HG03280 (cell line): ENCODE measurements around the gene IL17RC.

ENCODE experiments used
- ATAC-seq: cut with Tn5 transposase; IDR thresholded peaks from one replicate; pipeline ENCODE4 v1.9.1; 2021; ENCODE audit warnings: mild to moderate bottlenecking, moderate library complexity; ENCODE audit not compliant: unreplicated experiment

IL17RC gene

GRCh38 chr3:9976721-9977709 lies 60.1 kb downstream of the IL17RC start:
- no peak for ATAC-seq

GRCh38 chr3:9978710-9979305 lies 61.9 kb downstream of the IL17RC start:
- no peak for ATAC-seq

- ATAC-seq: no peak
Observed at GRCh38 chr3:9980251-9980650, 63.4 kb downstream of the IL17RC start.
